H1 (cell line): ENCODE results near the gene CCDC116.
A peak's percentile ranks its signal among the peaks of the same experiment; 100 is the strongest.

ENCODE experiments used
- ASH2L ChIP-seq: fragments of 200-600, 300-600 bp; sonication (generic); IDR thresholded peaks from one replicate; pipeline ENCODE4 v1.7.1; 2017; ENCODE audit warnings: low read length
- CEBPB ChIP-seq: IDR thresholded peaks from 2 replicates; pipeline ENCODE4 v1.6.1; 2012; ENCODE audit warnings: low read depth, low read length
- CTCF ChIP-seq, 3 experiments: IDR thresholded peaks; 1 replicate in 2 of 3; 2 replicates in 1 of 3; pipeline versions ENCODE4 v1.5.1 to v1.6.1; 2011; ENCODE audit warnings: low read length in 3 of 3, mild to moderate bottlenecking in 3 of 3, inconsistent platforms in 2 of 3, low read depth in 1 of 3, moderate library complexity in 1 of 3; ENCODE audit not compliant: insufficient read depth in 1 of 3; ENCODE audit errors: control extremely low read depth in 1 of 3
- KDM1A ChIP-seq: fragments of 200-600, 300-600 bp; sonication (generic); IDR thresholded peaks from 2 replicates; pipeline ENCODE4 v1.7.1; 2016; ENCODE audit warnings: mild to moderate bottlenecking, low read length, borderline replicate concordance
- MAFK ChIP-seq: IDR thresholded peaks from 2 replicates; pipeline ENCODE4 v1.6.1; 2012; ENCODE audit warnings: low read depth, mild to moderate bottlenecking, improper control_type of control experiment, low read length
- POLR2A ChIP-seq, 2 experiments: IDR thresholded peaks; 1 replicate in 1 of 2; 2 replicates in 1 of 2; pipeline ENCODE4 v1.6.1; 2011; ENCODE audit warnings: low read depth in 2 of 2, low read length in 2 of 2, mild to moderate bottlenecking in 2 of 2; ENCODE audit errors: control extremely low read depth in 1 of 2
- RAD21 ChIP-seq, 2 experiments: IDR thresholded peaks in 1 of 2; conservative IDR thresholded peaks in 1 of 2; 2 replicates each; pipeline ENCODE4 v1.6.1; 2011; ENCODE audit warnings: low read depth in 2 of 2, low read length in 2 of 2, improper control_type of control experiment in 1 of 2, inconsistent platforms in 1 of 2, mild to moderate bottlenecking in 1 of 2, moderate library complexity in 1 of 2
- RFX5 ChIP-seq: IDR thresholded peaks from 2 replicates; pipeline ENCODE4 v1.6.1; 2011; ENCODE audit warnings: low read depth, low read length, improper control_type of control experiment, borderline replicate concordance
- SIN3A ChIP-seq, 2 experiments: IDR thresholded peaks in 1 of 2; conservative IDR thresholded peaks in 1 of 2; 2 replicates each; pipeline ENCODE4 v1.6.1; 2011 to 2012; ENCODE audit warnings: low read length in 2 of 2, improper control_type of control experiment in 1 of 2, low read depth in 1 of 2, mild to moderate bottlenecking in 1 of 2
- SUZ12 ChIP-seq: fragments of 200-600 bp; sonication (generic); IDR thresholded peaks from 2 replicates; pipeline ENCODE4 v1.6.1; 2012; ENCODE audit warnings: mild to moderate bottlenecking, inconsistent platforms, low read length, moderate library complexity, mixed read lengths
- TAF1 ChIP-seq: IDR thresholded peaks from 2 replicates; pipeline ENCODE4 v1.6.1; 2011; ENCODE audit warnings: mild to moderate bottlenecking, low read depth, low read length

- no peak for TF ChIP-seq CTCF (IDR thresholded peaks at IDR 0.05; ENCODE audit: control extremely low read depth in 1 of 3, insufficient read depth in 1 of 3, low read depth in 1 of 3, low read length in 3 of 3)
- TF ChIP-seq RFX5: no peak
- no peak for TF ChIP-seq CEBPB
- no peak for TF ChIP-seq KDM1A
- no peak for TF ChIP-seq RAD21 (IDR thresholded peaks at IDR 0.05 in 1 of 2, conservative IDR thresholded peaks at IDR 0.05 in 1 of 2; ENCODE audit: low read depth in 2 of 2, low read length in 2 of 2)
- TF ChIP-seq POLR2A (IDR thresholded peaks at IDR 0.05; ENCODE audit: control extremely low read depth in 1 of 2, low read depth in 2 of 2, low read length in 2 of 2): peak in 1 of 2 experiments; percentile 55; a peak in 1 of 3 replicates
- no peak for TF ChIP-seq SUZ12
- TF ChIP-seq MAFK: no peak
- TF ChIP-seq TAF1: peak; percentile 3; the same call in 1 of the 2 replicates
- no peak for TF ChIP-seq SIN3A (conservative IDR thresholded peaks at IDR 0.05 in 1 of 2, IDR thresholded peaks at IDR 0.05 in 1 of 2; ENCODE audit: low read depth in 1 of 2, low read length in 2 of 2)
- peak; percentile 11 for TF ChIP-seq ASH2L
These were observed 20.3 kb downstream of the CCDC116 start for GRCh38 chr22:21652547-21653545.
